ENCODE data around the gene INPP5D.

The INPP5D gene

DNA sequence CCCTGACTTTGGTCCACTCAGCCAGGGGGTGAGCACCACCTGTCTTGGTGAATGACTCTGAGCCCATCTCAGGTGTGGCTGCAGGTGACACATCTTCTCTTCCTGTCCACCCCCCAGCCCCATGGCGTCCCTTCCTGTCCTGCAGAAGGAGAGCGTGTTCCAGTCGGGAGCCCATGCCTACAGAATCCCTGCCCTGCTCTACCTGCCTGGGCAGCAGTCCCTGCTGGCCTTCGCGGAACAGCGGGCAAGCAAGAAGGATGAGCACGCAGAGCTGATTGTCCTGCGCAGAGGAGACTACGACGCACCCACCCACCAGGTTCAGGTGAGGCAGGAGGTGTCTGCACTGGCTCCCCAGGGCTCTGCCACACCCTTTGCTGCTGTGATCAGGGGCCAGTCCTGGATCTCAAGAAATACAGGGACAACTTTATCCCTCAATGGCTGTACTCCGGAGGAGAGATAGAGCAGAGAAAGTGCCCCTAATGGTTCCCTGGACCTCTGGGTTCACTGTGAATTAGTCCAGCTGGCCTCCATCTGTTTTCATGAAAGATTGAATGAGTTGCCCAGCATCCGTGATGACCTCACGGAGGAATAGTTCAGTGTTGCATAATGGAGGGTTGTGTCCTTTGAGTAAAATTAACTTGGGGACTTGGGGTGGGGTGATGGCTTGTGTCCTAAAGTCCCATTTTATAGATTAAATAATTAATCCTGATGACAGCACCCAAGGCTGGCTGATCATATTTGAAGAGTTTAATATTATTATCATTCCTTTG, 27.4 kb upstream of the INPP5D start, which contains the start of gene NEU2:
TSS of gene NEU2 (plus strand) at position 122 of the 770 bp plus-strand sequence. CDS start at position 122, 0 bp downstream.
- no peak within 1 kb of the TSS for H3K4me3 ChIP-seq (ENCODE audit: low read depth, low read length)
- TF ChIP-seq, protein P1, sequence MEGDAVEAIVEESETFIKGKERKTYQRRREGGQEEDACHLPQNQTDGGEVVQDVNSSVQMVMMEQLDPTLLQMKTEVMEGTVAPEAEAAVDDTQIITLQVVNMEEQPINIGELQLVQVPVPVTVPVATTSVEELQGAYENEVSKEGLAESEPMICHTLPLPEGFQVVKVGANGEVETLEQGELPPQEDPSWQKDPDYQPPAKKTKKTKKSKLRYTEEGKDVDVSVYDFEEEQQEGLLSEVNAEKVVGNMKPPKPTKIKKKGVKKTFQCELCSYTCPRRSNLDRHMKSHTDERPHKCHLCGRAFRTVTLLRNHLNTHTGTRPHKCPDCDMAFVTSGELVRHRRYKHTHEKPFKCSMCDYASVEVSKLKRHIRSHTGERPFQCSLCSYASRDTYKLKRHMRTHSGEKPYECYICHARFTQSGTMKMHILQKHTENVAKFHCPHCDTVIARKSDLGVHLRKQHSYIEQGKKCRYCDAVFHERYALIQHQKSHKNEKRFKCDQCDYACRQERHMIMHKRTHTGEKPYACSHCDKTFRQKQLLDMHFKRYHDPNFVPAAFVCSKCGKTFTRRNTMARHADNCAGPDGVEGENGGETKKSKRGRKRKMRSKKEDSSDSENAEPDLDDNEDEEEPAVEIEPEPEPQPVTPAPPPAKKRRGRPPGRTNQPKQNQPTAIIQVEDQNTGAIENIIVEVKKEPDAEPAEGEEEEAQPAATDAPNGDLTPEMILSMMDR (IDR thresholded peaks at IDR 0.05; ENCODE audit: borderline replicate concordance, insufficient read depth, low read depth, low read length) = no peak

- TF ChIP-seq, protein P1 (IDR thresholded peaks at IDR 0.05; ENCODE audit: borderline replicate concordance, insufficient read depth, low read depth, low read length) = no peak
- H3K4me3 ChIP-seq (ENCODE audit: low read depth, low read length) = no peak overlapping the region
These were observed 26.5 kb upstream of the INPP5D start for GRCh38 chr2:233033672-233034071.

DNA sequence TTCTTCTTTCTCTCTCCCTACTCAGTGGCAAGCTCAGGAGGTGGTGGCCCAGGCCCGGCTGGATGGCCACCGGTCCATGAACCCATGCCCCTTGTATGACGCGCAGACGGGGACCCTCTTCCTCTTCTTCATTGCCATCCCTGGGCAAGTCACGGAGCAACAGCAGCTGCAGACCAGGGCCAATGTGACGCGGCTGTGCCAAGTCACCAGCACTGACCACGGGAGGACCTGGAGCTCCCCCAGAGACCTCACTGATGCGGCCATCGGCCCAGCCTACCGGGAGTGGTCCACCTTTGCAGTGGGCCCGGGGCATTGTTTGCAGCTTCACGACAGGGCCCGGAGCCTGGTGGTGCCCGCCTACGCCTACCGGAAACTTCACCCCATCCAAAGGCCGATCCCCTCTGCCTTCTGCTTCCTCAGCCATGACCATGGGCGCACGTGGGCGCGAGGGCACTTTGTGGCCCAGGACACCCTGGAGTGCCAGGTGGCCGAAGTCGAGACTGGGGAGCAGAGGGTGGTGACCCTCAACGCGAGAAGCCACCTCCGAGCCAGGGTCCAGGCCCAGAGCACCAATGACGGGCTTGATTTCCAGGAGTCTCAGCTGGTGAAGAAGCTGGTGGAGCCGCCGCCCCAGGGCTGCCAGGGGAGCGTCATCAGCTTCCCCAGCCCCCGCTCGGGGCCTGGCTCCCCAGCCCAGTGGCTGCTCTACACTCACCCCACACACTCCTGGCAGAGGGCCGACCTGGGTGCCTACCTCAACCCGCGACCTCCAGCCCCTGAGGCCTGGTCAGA, 25.9 kb upstream of the INPP5D start:
- TF ChIP-seq, protein P1 (IDR thresholded peaks at IDR 0.05; ENCODE audit: borderline replicate concordance, insufficient read depth, low read depth, low read length) = no peak
- H3K4me3 ChIP-seq (ENCODE audit: low read depth, low read length) = no peak overlapping the region

DNA sequence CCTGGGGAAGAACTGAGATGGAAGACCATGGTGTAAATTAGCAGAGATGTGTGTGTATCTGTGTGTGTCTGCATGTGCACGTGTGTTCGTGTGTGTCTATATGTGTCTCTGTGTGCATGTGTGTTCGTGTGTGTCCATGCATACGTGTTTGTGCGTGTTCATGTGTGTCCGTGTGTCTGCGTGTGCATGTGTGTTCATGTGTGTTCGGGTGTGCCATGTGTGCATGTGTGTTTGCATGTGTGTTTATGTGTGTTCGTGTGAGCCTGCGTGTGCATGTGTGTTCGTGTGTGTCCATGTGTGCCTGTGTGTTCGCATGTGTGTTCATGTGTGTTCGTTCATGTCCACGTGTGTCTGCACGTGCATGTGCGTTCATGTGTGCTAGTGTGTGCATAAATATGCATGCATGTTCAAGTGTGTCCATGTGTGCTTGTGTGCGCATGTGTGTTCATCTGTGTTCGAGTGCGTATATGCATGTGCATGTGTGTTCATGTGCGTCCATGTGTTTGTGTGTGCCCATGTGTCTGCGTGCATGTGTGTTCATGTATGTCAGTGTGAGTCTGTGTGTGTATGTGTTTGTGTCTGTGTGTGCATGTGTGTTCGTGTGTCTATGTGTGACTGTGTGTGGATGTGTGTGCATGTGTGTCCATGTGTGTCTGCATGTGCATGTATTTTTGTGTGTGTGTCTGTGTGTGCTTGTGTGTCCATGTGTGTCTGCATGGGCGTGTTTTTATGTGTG, 24.5 kb upstream of the INPP5D start:
- H3K4me3 ChIP-seq (ENCODE audit: low read depth, low read length) = no peak overlapping the region
- TF ChIP-seq, protein P1 (IDR thresholded peaks at IDR 0.05; ENCODE audit: borderline replicate concordance, insufficient read depth, low read depth, low read length) = no peak

DNA sequence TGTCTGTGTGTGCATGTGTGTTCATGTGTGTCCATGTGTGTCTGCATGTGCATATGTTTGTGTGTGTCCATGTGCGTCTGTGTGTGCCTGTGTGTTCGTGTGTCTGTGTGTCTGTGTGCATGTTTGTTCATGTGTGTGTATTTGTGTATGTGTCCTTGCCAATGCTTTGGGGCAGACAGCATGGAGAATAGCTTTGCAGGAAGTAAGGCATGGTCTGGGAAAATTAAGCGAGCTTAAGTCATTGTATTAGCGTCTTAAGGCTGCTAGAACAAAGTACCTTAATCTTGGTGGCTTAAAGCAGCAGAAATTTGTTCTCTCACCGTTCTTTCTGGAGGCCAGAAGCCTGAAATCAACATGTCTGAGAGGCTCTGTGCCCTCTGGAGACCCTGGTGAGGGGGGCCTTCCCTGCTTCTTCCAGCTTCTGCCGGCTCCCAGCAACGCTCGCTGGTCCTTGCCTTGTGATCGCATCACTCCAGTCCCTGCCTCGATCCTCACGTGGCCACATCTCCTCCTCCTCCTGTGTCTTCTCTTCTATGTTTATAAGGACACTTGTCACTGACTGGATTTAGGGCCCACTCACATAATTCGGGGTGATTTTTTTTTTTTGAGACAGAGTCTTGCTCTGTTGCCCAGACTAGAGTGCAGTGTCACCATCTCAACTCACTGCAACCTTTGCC, 23.8 kb upstream of the INPP5D start:
- H3K4me3 ChIP-seq (ENCODE audit: low read depth, low read length) = no peak overlapping the region
- TF ChIP-seq, protein P1 (IDR thresholded peaks at IDR 0.05; ENCODE audit: borderline replicate concordance, insufficient read depth, low read depth, low read length) = no peak

DNA sequence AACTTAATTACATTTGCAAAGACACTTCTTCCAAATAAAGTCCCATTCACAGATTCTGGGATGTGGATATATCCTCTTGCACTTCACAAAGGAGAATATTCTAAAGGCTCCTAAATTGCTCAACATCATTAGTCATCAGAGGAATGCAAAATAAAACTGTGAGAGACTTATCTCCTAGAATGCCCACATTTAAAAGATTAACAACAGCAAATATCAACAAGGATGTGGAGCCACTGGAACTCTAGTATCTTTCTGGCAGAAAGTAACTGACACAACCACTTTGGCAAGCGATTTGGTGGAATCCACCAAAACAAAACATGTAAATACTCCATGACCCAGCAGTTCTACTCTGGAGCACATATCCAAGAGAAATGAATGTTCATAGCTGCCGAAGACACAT, 23.1 kb upstream of the INPP5D start:
- TF ChIP-seq, protein P1 (IDR thresholded peaks at IDR 0.05; ENCODE audit: borderline replicate concordance, insufficient read depth, low read depth, low read length) = no peak
- H3K4me3 ChIP-seq (ENCODE audit: low read depth, low read length) = no peak overlapping the region

Data from GM12875 (cell line).